ENCODE results near the gene GAK. TPM values are rescaled to one million over a fixed set of nuclear protein-coding genes. Genes with fewer than 3 reads are reported as not detected.

GAK gene
- total RNA-seq, 1 donor from 2014 or later, result 116 TPM

- Mint-ChIP-seq H3K27me3 (no peaks in the 10 kb centered on the region), H3K27ac (no peak overlapping the region), H3K4me1 (ENCODE audit: low read depth) (no peaks in the 10 kb centered on the region), H3K36me3 (ENCODE audit: insufficient read depth) (peaks cover 1% of the 10 kb centered on the region), H3K4me3 (ENCODE audit: low read depth) (no peak overlapping the region), H3K9me3 (ENCODE audit: low read depth) (no peaks in the 10 kb centered on the region)
- no peak for DNase-seq (ENCODE audit: low spot score, unreplicated experiment)
- no peak for TF ChIP-seq CTCF (IDR thresholded peaks at IDR 0.05; ENCODE audit: unreplicated experiment)
Measured at GRCh38 chr4:956531-957230, 24.6 kb upstream of the GAK start.

- H3K4me1 Mint-ChIP-seq (ENCODE audit: low read depth), result no peaks in the 10 kb centered on the region
- no peaks in the 10 kb centered on the region for H3K9me3 Mint-ChIP-seq (ENCODE audit: low read depth)
- H3K4me3 Mint-ChIP-seq (ENCODE audit: low read depth), result no peak overlapping the region
- TF ChIP-seq CTCF (IDR thresholded peaks at IDR 0.05; ENCODE audit: unreplicated experiment), result no peak
- H3K27me3 Mint-ChIP-seq, result no peaks in the 10 kb centered on the region
- peaks cover 1% of the 10 kb centered on the region for H3K36me3 Mint-ChIP-seq (ENCODE audit: insufficient read depth)
- H3K27ac Mint-ChIP-seq, result no peak overlapping the region
- DNase-seq (ENCODE audit: low spot score, unreplicated experiment), result no peak
Measured at GRCh38 chr4:955931-956381, 23.8 kb upstream of the GAK start.

- Mint-ChIP-seq H3K27ac (no peak overlapping the region), H3K4me3 (ENCODE audit: low read depth) (no peak overlapping the region), H3K27me3 (no peaks in the 10 kb centered on the region), H3K36me3 (ENCODE audit: insufficient read depth) (peaks cover 1% of the 10 kb centered on the region), H3K9me3 (ENCODE audit: low read depth) (no peaks in the 10 kb centered on the region), H3K4me1 (ENCODE audit: low read depth) (no peaks in the 10 kb centered on the region)
- DNase-seq (ENCODE audit: low spot score, unreplicated experiment), result no peak
- no peak for TF ChIP-seq CTCF (IDR thresholded peaks at IDR 0.05; ENCODE audit: unreplicated experiment)
Measured at GRCh38 chr4:955161-955921, 23.2 kb upstream of the GAK start.

- TF ChIP-seq CTCF (IDR thresholded peaks at IDR 0.05; ENCODE audit: unreplicated experiment), result no peak
- DNase-seq (ENCODE audit: low spot score, unreplicated experiment), result no peak
- Mint-ChIP-seq H3K9me3 (ENCODE audit: low read depth) (no peaks in the 10 kb centered on the region), H3K27ac (no peak overlapping the region), H3K36me3 (ENCODE audit: insufficient read depth) (peaks cover 1% of the 10 kb centered on the region), H3K4me3 (ENCODE audit: low read depth) (no peak overlapping the region), H3K27me3 (no peaks in the 10 kb centered on the region), H3K4me1 (ENCODE audit: low read depth) (no peaks in the 10 kb centered on the region)
Measured at GRCh38 chr4:954211-955020, 22.3 kb upstream of the GAK start.

GRCh38 chr4:953574-953915 lies 21.4 kb upstream of the GAK start:
- Mint-ChIP-seq H3K4me3 (ENCODE audit: low read depth) (no peak overlapping the region), H3K36me3 (ENCODE audit: insufficient read depth) (peaks cover 1% of the 10 kb centered on the region), H3K4me1 (ENCODE audit: low read depth) (no peaks in the 10 kb centered on the region), H3K9me3 (ENCODE audit: low read depth) (no peaks in the 10 kb centered on the region), H3K27ac (no peak overlapping the region), H3K27me3 (no peaks in the 10 kb centered on the region)
- no peak for DNase-seq (ENCODE audit: low spot score, unreplicated experiment)
- no peak for TF ChIP-seq CTCF (IDR thresholded peaks at IDR 0.05; ENCODE audit: unreplicated experiment)

All from progenitor cell of endocrine pancreas (in vitro differentiated cells).